GM12878 (cell line): ENCODE data around the gene LRRC30. TPM values are rescaled to one million over a fixed set of nuclear protein-coding genes. Genes with fewer than 3 reads are reported as not detected.

Experiments used
- ATAC-seq: fragments of 200-7000 bp; cut with Tn5 transposase; 3 replicates; pipeline ENCODE4 v1.9.1; 2020; ENCODE audit warnings: mild to moderate bottlenecking, moderate library complexity
- BruUV-seq: library from RNA; stranded (reverse); fragments of 400-500 nt; replicated peaks from 2 replicates; lab custom pipeline; 2021; lab: Mats Ljungman, UMichigan
- CTCF ChIA-PET: fragments of 300-600 bp; sonication (Branson Sonifier 250); formaldehyde crosslinking; extraction: SDS; loops from one replicate; lab custom pipeline; 2021; ENCODE audit warnings: inconsistent platforms; lab: Yijun Ruan, JAX
- POLR2A ChIA-PET: fragments of 350-600 bp; formaldehyde crosslinking; extraction: SDS; loops from one replicate; lab custom pipeline; 2021; ENCODE audit warnings: inconsistent platforms; lab: Charles Lee
- RAD21 ChIA-PET: fragments of 300-600 bp; sonication (Branson Sonifier 250); formaldehyde crosslinking; loops from one replicate; lab custom pipeline; 2023; ENCODE audit warnings: antibody characterized with exemption; ENCODE audit not compliant: unreplicated experiment; lab: Charles Lee
- SMC1A ChIA-PET: fragments of 300-600 bp; sonication (Branson Sonifier 250); formaldehyde crosslinking; loops from one replicate; lab custom pipeline; 2023; ENCODE audit not compliant: unreplicated experiment, uncharacterized antibody; lab: Charles Lee
- DNase-seq: peaks from one replicate; pipeline ENCODE4 v3.0.0-alpha.2; 2011; ENCODE audit warnings: low read depth, low spot score
- FAIRE-seq: peaks from 3 replicates; lab custom pipeline; 2011; peaks lifted over from hg19 to GRCh38; lab: Jason Lieb, UNC
- H2AFZ ChIP-seq: 2 replicates; pipeline ENCODE4 v1.6.0; 2011; ENCODE audit warnings: low read depth, low read length, control low read depth; ENCODE audit not compliant: control insufficient read depth
- H3K27ac ChIP-seq: 2 replicates; pipeline ENCODE4 v1.5.1; 2011; ENCODE audit warnings: control low read depth; ENCODE audit not compliant: control insufficient read depth, insufficient read depth
- H3K27me3 ChIP-seq, 2 experiments: replicated peaks in 1 of 2; 2 replicates each; pipeline versions ENCODE4 v1.6.0 to v1.6.1; 2011; ENCODE audit warnings: low read length in 1 of 2; ENCODE audit not compliant: control insufficient read depth in 2 of 2, insufficient read depth in 2 of 2
- H3K36me3 ChIP-seq, 2 experiments: 2 replicates each; pipeline ENCODE4 v1.5.1; 2011; ENCODE audit warnings: low read length in 1 of 2; ENCODE audit not compliant: control insufficient read depth in 2 of 2, insufficient read depth in 2 of 2
- H3K4me1 ChIP-seq: 2 replicates; pipeline ENCODE4 v1.6.1; 2011; ENCODE audit warnings: mild to moderate bottlenecking, low read length, moderate library complexity, mixed read lengths; ENCODE audit not compliant: control insufficient read depth, insufficient read depth
- H3K4me2 ChIP-seq: 2 replicates; pipeline ENCODE4 v1.6.0; 2011; ENCODE audit warnings: control low read depth; ENCODE audit not compliant: control insufficient read depth, insufficient read depth
- H3K4me3 ChIP-seq: fragments of 200-600 bp; sonication (generic); 2 replicates; pipeline ENCODE4 v1.5.1; 2016
- H3K79me2 ChIP-seq: 2 replicates; pipeline ENCODE4 v1.6.0; 2011; ENCODE audit warnings: low read length; ENCODE audit not compliant: control insufficient read depth, insufficient read depth
- H3K9ac ChIP-seq: 2 replicates; pipeline ENCODE4 v1.8.0; 2011; ENCODE audit warnings: low read length, control low read depth, mixed read lengths; ENCODE audit not compliant: control insufficient read depth, insufficient read depth
- H3K9me3 ChIP-seq: replicated peaks from 3 replicates; pipeline ENCODE4 v1.5.1; 2011; ENCODE audit warnings: mild to moderate bottlenecking, low read length; ENCODE audit not compliant: control insufficient read depth, insufficient read depth
- H4K20me1 ChIP-seq: 2 replicates; pipeline ENCODE4 v1.6.0; 2011; ENCODE audit not compliant: control insufficient read depth, insufficient read depth
- BMI1 ChIP-seq: fragments of 450-650 bp; IDR thresholded peaks from 2 replicates; pipeline ENCODE4 v1.6.1; 2016; ENCODE audit warnings: mild to moderate bottlenecking, moderate library complexity, borderline replicate concordance
- CEBPB ChIP-seq, 2 experiments: fragments of 150-350 bp in 1 of 2; IDR thresholded peaks; 2 replicates each; pipeline ENCODE4 v1.6.1; 2012 to 2014; ENCODE audit warnings: low read depth in 2 of 2, low read length in 2 of 2, borderline replicate concordance in 1 of 2, inconsistent platforms in 1 of 2
- EZH2 ChIP-seq: IDR thresholded peaks from 2 replicates; pipeline ENCODE4 v1.6.1; 2012; ENCODE audit warnings: low read depth, mild to moderate bottlenecking, control low read depth, inconsistent platforms, low read length, borderline replicate concordance; ENCODE audit not compliant: control insufficient read depth
- GABPA ChIP-seq: IDR thresholded peaks from 2 replicates; pipeline ENCODE4 v1.6.1; 2014; ENCODE audit warnings: antibody characterized with exemption, low read depth, mild to moderate bottlenecking, inconsistent platforms
- NFYA ChIP-seq: IDR thresholded peaks from 2 replicates; pipeline ENCODE4 v1.6.1; 2011; ENCODE audit warnings: low read depth, mild to moderate bottlenecking, low read length, improper control_type of control experiment, borderline replicate concordance
- PML ChIP-seq: IDR thresholded peaks from 2 replicates; pipeline ENCODE4 v1.6.1; 2012; ENCODE audit warnings: low read length, inconsistent platforms
- SMAD1 ChIP-seq: fragments of 450-650 bp; IDR thresholded peaks from 2 replicates; pipeline ENCODE4 v1.6.1; 2018; ENCODE audit warnings: mild to moderate bottlenecking, low read depth; ENCODE audit not compliant: partially characterized antibody
- SPI1 ChIP-seq: IDR thresholded peaks from 2 replicates; pipeline ENCODE4 v1.6.1; 2011; ENCODE audit warnings: low read depth, mild to moderate bottlenecking, low read length, moderate library complexity, borderline replicate concordance; ENCODE audit not compliant: insufficient read depth
- YY1 ChIP-seq: IDR thresholded peaks from 2 replicates; pipeline ENCODE4 v1.6.1; 2011; ENCODE audit warnings: low read depth, mild to moderate bottlenecking, low read length
- ZNF24 ChIP-seq: fragments of 450-650 bp; IDR thresholded peaks from 2 replicates; pipeline ENCODE4 v1.6.1; 2017; ENCODE audit warnings: antibody characterized with exemption, mild to moderate bottlenecking
- ZNF622 ChIP-seq: fragments of 450-650 bp; IDR thresholded peaks from 2 replicates; pipeline ENCODE4 v1.6.1; 2017; ENCODE audit warnings: mild to moderate bottlenecking, inconsistent platforms
- ZSCAN29 ChIP-seq: fragments of 450-650 bp; IDR thresholded peaks from 2 replicates; pipeline ENCODE4 v1.6.1; 2017; ENCODE audit warnings: mild to moderate bottlenecking, moderate library complexity
- WGBS: methylation state at CpG from one replicate; pipeline ENCODE4 v1.1.6; 2016; ENCODE audit warnings: low lambda C conversion rate; ENCODE audit not compliant: insufficient replicate concordance, insufficient coverage; ENCODE audit errors: missing lambda C conversion rate; 5-methylcytosine and 5-hydroxymethylcytosine counted together
- in situ Hi-C: fragments of 300-500 bp; cut with MboI; formaldehyde crosslinking; loops from 9 replicates; pipeline ENCODE4 v1.14.3; 2018; ENCODE audit warnings: mixed read lengths
- intact Hi-C: fragments of 100-400 bp; cut with micrococcal nuclease; formaldehyde crosslinking; loops from one replicate; pipeline ENCODE4 v1.14.2; 2022; ENCODE audit not compliant: unreplicated experiment
- polyA plus RNA-seq, 11 experiments: library from polyadenylated mRNA; depleted of rRNA in 4 of 11; unstranded in 6 of 11; stranded (reverse) in 5 of 11; fragments of >200 nt; fragmentation: Nextera tagmentation in 4 of 11; fragmentation: Illumina TruSeq in 1 of 11; extraction: Ambion mirVana in 4 of 11; extraction: Trizol in 1 of 11; gene quantifications; 1 replicate in 1 of 11; 2 replicates in 10 of 11; pipeline versions ENCODE4 v1.2.1 to v1.2.3, GENCODE V29; 2011 to 2016; ENCODE audit warnings: inconsistent platforms in 2 of 11, missing spikeins in 2 of 11, low read depth in 1 of 11
- total RNA-seq, 4 experiments: library from RNA; depleted of rRNA in 3 of 4; stranded (reverse); fragments of >200 nt in 3 of 4; fragmentation: Illumina TruSeq in 1 of 4; extraction: Trizol in 1 of 4; gene quantifications; 2 replicates each; pipeline versions ENCODE4 v1.2.1 to v1.2.3, GENCODE V29; 2013 to 2021
- TF ChIP-seq, protein P1 (sequence below): IDR thresholded peaks from 2 replicates; pipeline ENCODE4 v1.6.1; 2012; ENCODE audit warnings: low read depth, low read length, improper control_type of control experiment
- TF ChIP-seq, protein P2 (sequence below): IDR thresholded peaks from 2 replicates; pipeline ENCODE4 v1.6.1; 2011; ENCODE audit warnings: low read depth, low read length, improper control_type of control experiment, borderline replicate concordance
- TF ChIP-seq, protein P3 (sequence below): fragments of 450-650 bp; IDR thresholded peaks from 2 replicates; pipeline ENCODE4 v1.6.1; 2018; ENCODE audit warnings: mild to moderate bottlenecking, low read depth, moderate library complexity; ENCODE audit not compliant: partially characterized antibody
- TF ChIP-seq, protein P4 (sequence below): IDR thresholded peaks from 2 replicates; pipeline ENCODE4 v1.6.1; 2011; ENCODE audit warnings: borderline replicate concordance, low read depth, mild to moderate bottlenecking, moderate library complexity, mixed read lengths, low read length; ENCODE audit not compliant: insufficient read depth; ENCODE audit errors: extremely low read length

Gene LRRC30
- total and polyA plus RNA-seq, 10 of the 15 experiments (the other 5 are each of a cell fraction or from before 2014, with no cell fraction given): not detected

DNA sequence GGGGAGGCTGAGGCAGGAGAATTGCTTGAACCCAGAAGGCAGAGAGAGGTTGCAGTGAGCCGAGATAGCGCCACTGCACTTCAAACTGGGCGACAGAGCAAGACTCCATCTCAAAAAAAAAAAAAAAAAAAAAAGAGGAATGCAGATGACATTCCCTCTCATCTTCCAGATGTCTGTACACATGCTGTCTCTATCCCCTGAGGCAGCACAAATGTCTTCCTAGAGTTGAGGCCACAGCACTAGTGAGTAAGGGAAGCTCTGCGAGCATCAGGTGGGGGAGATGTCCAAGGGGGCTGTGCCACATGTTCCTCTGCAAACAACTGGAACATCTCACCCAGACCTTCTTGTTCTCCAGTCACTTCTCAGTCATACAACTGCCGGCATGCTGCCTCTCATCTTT, 35.6 kb upstream of the LRRC30 start (continued):
- no peak for TF ChIP-seq EZH2
- TF ChIP-seq CEBPB (IDR thresholded peaks at IDR 0.05; ENCODE audit: borderline replicate concordance in 1 of 2, low read depth in 2 of 2, low read length in 2 of 2): no peak
- TF ChIP-seq PML: no peak
- no peak for TF ChIP-seq BMI1
- no peak for TF ChIP-seq YY1
- TF ChIP-seq, protein P1, sequence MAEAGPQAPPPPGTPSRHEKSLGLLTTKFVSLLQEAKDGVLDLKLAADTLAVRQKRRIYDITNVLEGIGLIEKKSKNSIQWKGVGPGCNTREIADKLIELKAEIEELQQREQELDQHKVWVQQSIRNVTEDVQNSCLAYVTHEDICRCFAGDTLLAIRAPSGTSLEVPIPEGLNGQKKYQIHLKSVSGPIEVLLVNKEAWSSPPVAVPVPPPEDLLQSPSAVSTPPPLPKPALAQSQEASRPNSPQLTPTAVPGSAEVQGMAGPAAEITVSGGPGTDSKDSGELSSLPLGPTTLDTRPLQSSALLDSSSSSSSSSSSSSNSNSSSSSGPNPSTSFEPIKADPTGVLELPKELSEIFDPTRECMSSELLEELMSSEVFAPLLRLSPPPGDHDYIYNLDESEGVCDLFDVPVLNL: no peak
- TF ChIP-seq ZSCAN29: no peak
- no peak for TF ChIP-seq SMAD1
- TF ChIP-seq NFYA: no peak
- no peak for TF ChIP-seq ZNF622
- TF ChIP-seq SPI1: no peak

DNA sequence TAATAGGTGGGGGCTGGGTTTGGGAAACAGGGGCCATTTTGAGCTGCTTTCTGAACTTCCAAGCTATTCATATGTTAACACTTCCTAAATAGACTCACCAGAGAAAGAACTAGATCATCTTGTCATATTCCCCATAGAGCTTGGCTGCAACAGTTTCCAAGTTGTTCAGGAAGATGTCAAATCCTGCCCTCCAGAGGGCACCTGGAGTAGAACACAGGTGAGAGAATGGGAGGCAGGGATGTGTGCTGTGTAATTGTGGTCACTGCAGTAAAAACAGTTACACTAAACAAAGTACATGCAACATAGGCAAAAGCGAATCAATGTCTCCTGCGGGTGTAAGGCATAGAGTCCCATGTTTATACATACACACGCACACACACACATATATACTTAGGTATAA, 34.5 kb upstream of the LRRC30 start:
- H3K36me3 ChIP-seq: no peaks in the 10 kb centered on the region
- H3K27ac ChIP-seq: no peak overlapping the region
- SMC1A ChIA-PET: interaction anchor here (0.7 kb wide), 1 partner anchor 1115 kb away, joined by 3 read pairs; no protein-coding TSS in a partner anchor
- no peak overlapping the region for H3K9ac ChIP-seq
- CTCF ChIA-PET: no interaction called here
- no peak overlapping the region for H3K4me3 ChIP-seq
- RAD21 ChIA-PET: no interaction called here
- no TSS peak for BruUV-seq
- H2AFZ ChIP-seq: no peak overlapping the region
- no peaks in the 10 kb centered on the region for H3K9me3 ChIP-seq
- in situ Hi-C loops (no loop called here), intact Hi-C loops (no loop called here)
- DNase-seq: no peak
- no peak overlapping the region for H3K4me2 ChIP-seq
- ATAC-seq: no peak
- 37% methylated on average over 3 of the region's 3 CpGs for WGBS
- H3K4me1 ChIP-seq: no peaks in the 10 kb centered on the region
- no peaks in the 10 kb centered on the region for H3K27me3 ChIP-seq
- POLR2A ChIA-PET: no interaction called here
- no peaks in the 10 kb centered on the region for H3K79me2 ChIP-seq
- H4K20me1 ChIP-seq: no peaks in the 10 kb centered on the region
- no peak for FAIRE-seq
- TF ChIP-seq, protein P2, sequence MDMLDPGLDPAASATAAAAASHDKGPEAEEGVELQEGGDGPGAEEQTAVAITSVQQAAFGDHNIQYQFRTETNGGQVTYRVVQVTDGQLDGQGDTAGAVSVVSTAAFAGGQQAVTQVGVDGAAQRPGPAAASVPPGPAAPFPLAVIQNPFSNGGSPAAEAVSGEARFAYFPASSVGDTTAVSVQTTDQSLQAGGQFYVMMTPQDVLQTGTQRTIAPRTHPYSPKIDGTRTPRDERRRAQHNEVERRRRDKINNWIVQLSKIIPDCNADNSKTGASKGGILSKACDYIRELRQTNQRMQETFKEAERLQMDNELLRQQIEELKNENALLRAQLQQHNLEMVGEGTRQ: no peak
- TF ChIP-seq GABPA (no peak), ZNF24 (no peak)
- TF ChIP-seq, protein P3, sequence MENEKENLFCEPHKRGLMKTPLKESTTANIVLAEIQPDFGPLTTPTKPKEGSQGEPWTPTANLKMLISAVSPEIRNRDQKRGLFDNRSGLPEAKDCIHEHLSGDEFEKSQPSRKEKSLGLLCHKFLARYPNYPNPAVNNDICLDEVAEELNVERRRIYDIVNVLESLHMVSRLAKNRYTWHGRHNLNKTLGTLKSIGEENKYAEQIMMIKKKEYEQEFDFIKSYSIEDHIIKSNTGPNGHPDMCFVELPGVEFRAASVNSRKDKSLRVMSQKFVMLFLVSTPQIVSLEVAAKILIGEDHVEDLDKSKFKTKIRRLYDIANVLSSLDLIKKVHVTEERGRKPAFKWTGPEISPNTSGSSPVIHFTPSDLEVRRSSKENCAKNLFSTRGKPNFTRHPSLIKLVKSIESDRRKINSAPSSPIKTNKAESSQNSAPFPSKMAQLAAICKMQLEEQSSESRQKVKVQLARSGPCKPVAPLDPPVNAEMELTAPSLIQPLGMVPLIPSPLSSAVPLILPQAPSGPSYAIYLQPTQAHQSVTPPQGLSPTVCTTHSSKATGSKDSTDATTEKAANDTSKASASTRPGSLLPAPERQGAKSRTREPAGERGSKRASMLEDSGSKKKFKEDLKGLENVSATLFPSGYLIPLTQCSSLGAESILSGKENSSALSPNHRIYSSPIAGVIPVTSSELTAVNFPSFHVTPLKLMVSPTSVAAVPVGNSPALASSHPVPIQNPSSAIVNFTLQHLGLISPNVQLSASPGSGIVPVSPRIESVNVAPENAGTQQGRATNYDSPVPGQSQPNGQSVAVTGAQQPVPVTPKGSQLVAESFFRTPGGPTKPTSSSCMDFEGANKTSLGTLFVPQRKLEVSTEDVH: no peak
- TF ChIP-seq, protein P4, sequence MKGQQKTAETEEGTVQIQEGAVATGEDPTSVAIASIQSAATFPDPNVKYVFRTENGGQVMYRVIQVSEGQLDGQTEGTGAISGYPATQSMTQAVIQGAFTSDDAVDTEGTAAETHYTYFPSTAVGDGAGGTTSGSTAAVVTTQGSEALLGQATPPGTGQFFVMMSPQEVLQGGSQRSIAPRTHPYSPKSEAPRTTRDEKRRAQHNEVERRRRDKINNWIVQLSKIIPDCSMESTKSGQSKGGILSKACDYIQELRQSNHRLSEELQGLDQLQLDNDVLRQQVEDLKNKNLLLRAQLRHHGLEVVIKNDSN: no peak
